GM18508 (cell line): ENCODE results near the gene STXBP4.

Source experiments
- ATAC-seq: cut with Tn5 transposase; IDR thresholded peaks from one replicate; pipeline ENCODE4 v1.9.1; 2021; ENCODE audit warnings: moderate number of reproducible peaks; ENCODE audit not compliant: insufficient read depth, unreplicated experiment

Gene STXBP4

DNA sequence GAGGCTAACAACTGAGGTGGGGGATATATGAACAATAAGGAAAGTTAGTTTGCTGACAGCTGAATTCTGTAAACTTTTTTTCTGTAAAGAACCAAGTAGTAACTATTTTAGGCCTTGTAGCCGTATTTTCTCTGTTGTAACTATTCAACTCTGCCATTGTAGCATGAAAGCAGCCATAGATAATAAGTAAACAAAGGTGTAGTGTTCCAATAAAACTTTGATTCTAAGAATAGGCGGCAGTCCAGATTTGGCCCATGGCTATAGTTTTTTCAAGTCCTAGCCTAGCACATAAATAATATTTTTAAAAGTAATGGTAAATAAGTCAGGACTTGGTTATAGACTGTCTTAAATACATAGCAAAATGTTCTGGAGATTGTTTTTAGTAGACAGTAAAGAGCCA lies 142.0 kb downstream of the STXBP4 start:
- ATAC-seq, result no peak

GRCh38 chr17:55114283-55114682 lies 145.7 kb downstream of the STXBP4 start:
- no peak for ATAC-seq

- no peak for ATAC-seq
These were observed 147.9 kb downstream of the STXBP4 start for GRCh38 chr17:55116440-55116914.

DNA sequence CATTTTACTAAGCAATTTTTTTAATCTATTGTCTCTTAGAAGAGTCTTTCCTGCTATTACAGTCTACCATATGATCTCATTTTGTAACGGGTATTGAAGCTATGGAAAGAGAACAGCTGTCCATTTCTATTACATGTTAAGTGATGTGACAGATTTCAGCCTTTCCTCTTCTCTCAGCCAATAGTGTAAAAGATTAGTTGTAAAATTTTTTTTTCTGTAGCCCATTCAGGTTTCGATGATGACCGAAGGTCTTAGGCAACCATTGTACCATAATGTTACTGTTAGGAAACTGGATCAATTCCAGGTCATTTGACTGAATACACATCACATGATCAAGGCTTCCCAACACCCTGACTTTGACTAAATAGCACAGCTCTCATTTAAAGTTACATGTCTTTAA lies 148.6 kb downstream of the STXBP4 start:
- ATAC-seq, result no peak

GRCh38 chr17:55120651-55121050 lies 152.1 kb downstream of the STXBP4 start:
- ATAC-seq, result no peak

GRCh38 chr17:55121268-55121667 lies 152.7 kb downstream of the STXBP4 start:
- ATAC-seq, result no peak

DNA sequence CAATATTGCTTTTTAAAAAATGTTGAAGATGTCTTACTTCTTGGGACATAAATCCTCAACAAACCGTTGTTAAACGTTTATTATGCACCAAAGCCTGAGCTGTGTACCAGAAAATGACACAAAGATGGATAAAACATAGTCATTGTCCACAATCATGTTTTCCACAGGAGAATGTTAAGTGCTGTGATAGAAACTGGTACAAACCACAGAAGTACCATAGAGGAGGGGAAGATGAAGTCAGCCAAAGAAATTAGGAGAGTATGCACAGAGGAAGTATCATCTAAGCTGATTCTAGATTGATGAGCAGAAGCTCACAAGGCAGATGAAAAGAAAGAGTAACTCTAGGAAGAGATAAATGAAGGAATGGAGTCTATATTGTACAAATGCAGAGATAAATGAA lies 153.5 kb downstream of the STXBP4 start:
- ATAC-seq, result no peak

DNA sequence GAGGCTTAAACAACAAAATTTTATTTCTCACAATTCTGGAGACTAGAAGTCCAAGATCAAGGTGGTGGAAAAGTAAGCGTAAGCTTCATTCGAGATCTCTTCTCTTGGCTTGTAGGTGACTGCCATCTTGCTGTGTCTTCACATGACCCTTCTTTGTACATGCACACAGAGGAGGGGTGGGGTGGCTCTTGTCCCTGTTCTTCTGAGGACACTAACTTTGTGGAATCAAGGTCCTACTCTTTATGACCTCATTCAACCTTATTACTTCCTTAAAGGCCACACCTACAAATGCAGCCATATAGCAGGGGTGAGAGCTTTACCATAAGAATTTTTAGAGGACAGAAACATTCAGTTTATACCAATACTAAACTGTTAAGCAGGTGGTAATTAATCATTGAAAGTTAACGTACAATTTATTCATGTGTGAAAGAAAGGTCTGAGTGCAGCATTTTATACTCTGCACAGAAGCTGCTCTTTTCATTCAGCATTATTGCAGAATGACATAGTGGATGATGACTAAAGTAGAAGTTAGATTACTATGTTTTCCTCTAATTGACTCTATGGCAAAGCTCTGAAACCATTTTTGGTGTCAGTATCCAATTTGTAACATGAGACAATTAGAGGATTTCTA lies 156.3 kb downstream of the STXBP4 start:
- no peak for ATAC-seq

DNA sequence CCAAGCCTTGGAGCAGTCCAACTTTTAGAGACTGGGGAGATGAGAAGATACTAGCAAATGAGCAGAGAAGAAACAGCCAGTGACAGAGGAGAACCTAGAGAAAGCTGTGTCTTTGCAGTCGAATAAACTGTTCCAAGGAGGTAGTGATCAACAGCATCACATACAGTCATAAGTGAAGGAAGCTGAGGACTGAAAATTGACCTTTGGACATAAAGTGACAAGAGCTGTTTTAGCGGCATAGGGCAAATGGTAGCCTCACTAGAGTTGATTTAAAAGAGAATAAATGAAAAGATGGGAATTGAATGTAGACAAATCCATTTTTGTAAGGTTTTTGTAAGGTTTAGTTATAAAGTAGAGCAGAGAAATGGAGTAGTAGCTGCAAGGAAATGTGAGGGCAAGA lies 165.0 kb downstream of the STXBP4 start:
- no peak for ATAC-seq

DNA sequence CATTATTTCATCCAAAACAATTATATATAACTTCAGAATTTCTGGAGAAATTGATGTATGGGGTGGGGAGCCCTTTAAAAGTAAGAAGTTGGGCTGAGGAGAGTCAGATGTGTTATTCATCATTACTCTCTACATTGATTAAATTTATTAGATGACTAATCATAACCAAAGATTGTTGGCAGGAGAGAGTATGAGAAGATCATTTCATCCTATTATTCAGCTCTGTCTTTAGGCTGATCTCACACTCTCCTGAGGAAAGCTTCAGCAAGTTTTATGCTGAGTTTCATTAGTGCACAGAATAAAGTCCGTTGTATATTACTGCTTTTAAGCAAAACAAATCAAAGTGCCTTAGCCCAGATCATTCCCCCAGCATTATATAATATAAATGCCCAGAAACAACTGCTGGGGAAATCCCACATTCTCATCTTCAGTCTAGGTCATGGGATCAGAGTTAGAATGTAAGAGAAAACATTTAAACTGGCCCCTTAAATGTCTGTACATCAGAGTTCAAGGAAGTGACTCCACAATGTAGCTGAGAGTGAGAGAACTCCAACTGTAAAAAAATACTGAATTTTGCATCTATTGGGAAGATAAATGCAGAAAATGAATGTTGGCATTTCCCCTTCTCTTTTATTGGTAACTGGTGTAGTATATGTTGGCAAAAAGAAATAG lies 166.1 kb downstream of the STXBP4 start:
- no peak for ATAC-seq

GRCh38 chr17:55140809-55141208 lies 172.2 kb downstream of the STXBP4 start:
- no peak for ATAC-seq

DNA sequence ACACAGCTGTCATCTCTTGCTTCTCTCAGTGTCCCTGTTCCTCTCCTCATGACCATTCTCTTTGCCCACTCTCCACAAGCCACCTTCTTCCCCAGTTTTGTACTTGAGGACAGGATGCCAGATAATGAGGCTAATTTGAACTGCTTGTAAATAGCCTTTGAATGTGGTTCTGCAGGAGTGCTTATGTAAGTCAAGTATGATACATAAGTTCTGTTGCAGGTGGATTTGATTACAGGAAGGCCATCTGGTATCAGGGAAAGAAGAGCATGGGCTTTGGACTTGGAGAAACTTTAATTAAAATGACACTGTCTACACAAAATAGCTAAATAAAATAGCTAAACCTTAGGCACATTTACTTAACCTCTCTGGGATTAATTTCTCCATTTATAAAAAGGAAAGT lies 176.0 kb downstream of the STXBP4 start:
- ATAC-seq, result no peak

- ATAC-seq, result no peak
These were observed 180.9 kb downstream of the STXBP4 start for GRCh38 chr17:55149485-55149884.

- ATAC-seq, result no peak
These were observed 183.7 kb downstream of the STXBP4 start for GRCh38 chr17:55152236-55152635.

GRCh38 chr17:55154101-55154500 lies 185.5 kb downstream of the STXBP4 start:
- ATAC-seq, result no peak

DNA sequence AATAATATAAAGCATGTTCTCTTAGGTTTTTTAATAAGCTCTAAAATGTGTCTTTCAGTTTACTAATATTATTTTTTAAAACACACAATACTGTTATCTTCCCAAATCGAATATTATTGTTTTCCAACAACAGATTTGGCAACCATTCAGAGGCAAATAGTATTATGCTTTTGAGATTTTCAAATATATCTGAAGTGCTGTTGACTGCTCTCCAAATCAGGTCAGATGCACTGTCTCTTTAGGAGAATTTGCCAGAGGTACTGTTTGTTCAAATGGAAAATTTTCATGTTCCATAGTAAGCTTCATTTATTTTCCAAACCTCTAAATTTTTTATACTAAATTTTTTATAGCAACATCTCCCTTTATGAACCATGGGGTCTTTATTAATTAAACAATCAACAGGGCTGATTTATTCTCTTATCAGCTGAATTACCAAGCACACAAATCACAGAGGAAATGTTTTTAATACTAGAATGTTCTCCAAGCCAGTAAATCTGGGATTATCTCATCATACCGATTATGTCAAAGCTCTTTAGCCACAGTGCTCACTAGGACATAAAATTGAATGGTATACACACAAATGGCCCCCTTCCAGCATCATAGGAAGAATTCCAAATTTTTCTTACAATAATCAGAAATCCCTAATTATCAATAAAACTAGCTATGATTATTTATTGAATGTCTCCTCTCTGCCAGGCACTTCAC lies 187.4 kb downstream of the STXBP4 start:
- ATAC-seq, result no peak

GRCh38 chr17:55157165-55157564 lies 188.6 kb downstream of the STXBP4 start:
- no peak for ATAC-seq

DNA sequence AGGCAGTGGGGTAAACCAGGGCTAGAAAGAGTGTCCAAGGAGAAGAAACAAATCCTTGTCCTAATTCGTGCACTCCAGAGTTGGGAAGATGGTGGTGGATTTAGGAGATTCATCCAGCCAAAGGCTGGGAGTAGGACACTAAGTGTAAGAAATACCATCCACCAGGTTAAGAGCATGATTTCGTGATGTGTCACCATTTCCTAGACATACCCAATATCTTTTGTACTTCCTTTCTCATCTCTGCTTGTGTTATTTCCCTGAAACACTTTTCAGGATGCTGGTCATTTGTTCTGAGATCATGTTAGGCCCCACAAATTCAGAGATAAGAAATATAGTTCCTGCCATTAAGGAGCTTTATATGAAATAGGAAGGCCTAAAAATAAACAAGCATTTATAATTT lies 189.9 kb downstream of the STXBP4 start:
- no peak for ATAC-seq

- ATAC-seq, result no peak
These were observed 190.7 kb downstream of the STXBP4 start for GRCh38 chr17:55159251-55159650.

DNA sequence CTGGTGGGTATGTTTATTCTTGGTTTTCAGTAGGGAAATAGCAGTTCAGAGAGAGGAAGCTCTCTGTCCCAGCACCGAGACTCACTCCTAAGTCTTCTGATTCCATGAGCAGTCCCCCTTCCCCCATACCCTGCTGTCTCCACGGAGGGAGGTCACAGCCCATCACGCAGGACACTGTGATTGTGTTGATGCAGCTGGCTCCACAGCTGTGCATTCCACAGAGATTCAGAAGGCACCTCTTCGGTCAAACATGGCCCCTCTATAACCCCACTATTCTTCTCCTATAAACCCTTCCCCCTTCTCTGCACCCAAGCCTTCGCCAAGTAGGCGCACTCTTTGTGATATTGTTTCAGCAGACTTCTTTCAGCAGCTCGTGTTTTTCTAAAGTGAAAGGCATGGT lies 191.9 kb downstream of the STXBP4 start:
- no peak for ATAC-seq

- no peak for ATAC-seq
These were observed 193.5 kb downstream of the STXBP4 start for GRCh38 chr17:55161935-55162555.
